ENCODE measurements around the gene PLEKHM3. TPM values are rescaled to one million over a fixed set of nuclear protein-coding genes. Genes with fewer than 3 reads are reported as not detected.

Gene PLEKHM3
- total and polyA plus RNA-seq, 2 donors (not counting 3 experiments of a cell fraction or from before 2014, with no cell fraction given): 3.1 to 9.1 TPM

DNA sequence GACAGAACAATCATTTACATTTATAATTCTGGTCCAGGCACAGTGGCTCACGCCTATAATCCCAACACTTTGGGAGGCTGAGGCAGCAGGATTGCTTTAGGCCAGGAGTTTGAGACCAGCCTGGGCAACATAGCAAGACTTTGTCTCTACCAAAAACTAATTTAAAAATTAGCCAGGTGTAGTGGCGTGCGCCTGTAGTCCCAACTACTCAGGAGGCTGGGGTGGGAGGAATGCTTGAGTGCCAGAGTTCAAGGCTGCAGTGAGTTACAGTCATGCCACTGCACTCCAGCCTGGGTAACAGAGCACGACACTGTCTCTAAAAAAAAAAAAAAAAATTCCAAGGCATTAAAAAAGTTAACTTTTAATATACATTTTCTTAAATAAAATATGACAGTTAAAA is 88.1 kb downstream of the PLEKHM3 start:
- no peaks in the 10 kb centered on the region for H3K79me2 ChIP-seq (ENCODE audit: control insufficient read depth, insufficient read depth, low read length)
- FAIRE-seq: no peak
- CTCF ChIA-PET: no interaction called here
- H3K27ac ChIP-seq (ENCODE audit: insufficient read depth, low read depth, low read length): no peak overlapping the region
- H3K9me1 ChIP-seq (replicated peaks; ENCODE audit: control insufficient read depth, extremely low read depth, insufficient read depth, low read length): no peaks in the 10 kb centered on the region
- POLR2A ChIA-PET: no interaction called here
- H3K4me3 ChIP-seq (replicated peaks in 1 of 3; ENCODE audit: insufficient read depth in 1 of 3, low read depth in 1 of 3, low read length in 3 of 3): no peak overlapping the region
- no peaks in the 10 kb centered on the region for H3K27me3 ChIP-seq (ENCODE audit: control insufficient read depth in 2 of 2, insufficient read depth in 2 of 2, low read length in 2 of 2)
- no peak for DNase-seq (ENCODE audit: low read depth, low spot score)
- H3K9ac ChIP-seq (replicated peaks; ENCODE audit: extremely low read depth, insufficient read depth, low read length): no peak overlapping the region
- no peaks in the 10 kb centered on the region for H4K20me1 ChIP-seq (replicated peaks; ENCODE audit: control insufficient read depth, extremely low read depth, insufficient read depth, low read length)
- dilution Hi-C loops (cut with MboI; ENCODE audit: extremely low pct_ligation_motif_present, low sequenced_read_pairs) (no loop called here), intact Hi-C loops (cut with micrococcal nuclease) (no loop called here)
- no peak for TF ChIP-seq FOS (IDR thresholded peaks at IDR 0.05; ENCODE audit: borderline replicate concordance, insufficient read depth, low read length)
- TF ChIP-seq MYC (IDR thresholded peaks at IDR 0.05; ENCODE audit: low read depth, low read length): no peak
- no peak for TF ChIP-seq GATA2 (IDR thresholded peaks at IDR 0.05; ENCODE audit: insufficient read depth, insufficient read length, low read depth, low read length)
- TF ChIP-seq POLR2A (IDR thresholded peaks at IDR 0.05; ENCODE audit: low read depth, low read length): no peak
- TF ChIP-seq JUN (IDR thresholded peaks at IDR 0.05; ENCODE audit: borderline replicate concordance, insufficient read depth, insufficient read length, low read depth): no peak
- no peak for TF ChIP-seq POLR2AphosphoS5 (IDR thresholded peaks at IDR 0.05; ENCODE audit: insufficient read depth, low read depth, low read length)
- TF ChIP-seq, protein P1, sequence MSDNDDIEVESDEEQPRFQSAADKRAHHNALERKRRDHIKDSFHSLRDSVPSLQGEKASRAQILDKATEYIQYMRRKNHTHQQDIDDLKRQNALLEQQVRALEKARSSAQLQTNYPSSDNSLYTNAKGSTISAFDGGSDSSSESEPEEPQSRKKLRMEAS (IDR thresholded peaks at IDR 0.05; ENCODE audit: insufficient read depth, insufficient read length): no peak
- H2AFZ ChIP-seq (ENCODE audit: low read depth, low read length): no peak overlapping the region
- H3K36me3 ChIP-seq (ENCODE audit: control insufficient read depth in 2 of 2, extremely low read depth in 1 of 2, insufficient read depth in 2 of 2, low read length in 2 of 2): no peaks in the 10 kb centered on the region
- no TSS peak for BruUV-seq (replicated peaks)
- no peak overlapping the region for H3K4me2 ChIP-seq (ENCODE audit: insufficient read depth, low read length)
- no peaks in the 10 kb centered on the region for H3K4me1 ChIP-seq (ENCODE audit: control insufficient read depth, extremely low read depth, insufficient read depth, low read length)
- no peaks in the 10 kb centered on the region for H3K9me3 ChIP-seq (replicated peaks; ENCODE audit: control insufficient read depth, insufficient read depth, low read length)

DNA sequence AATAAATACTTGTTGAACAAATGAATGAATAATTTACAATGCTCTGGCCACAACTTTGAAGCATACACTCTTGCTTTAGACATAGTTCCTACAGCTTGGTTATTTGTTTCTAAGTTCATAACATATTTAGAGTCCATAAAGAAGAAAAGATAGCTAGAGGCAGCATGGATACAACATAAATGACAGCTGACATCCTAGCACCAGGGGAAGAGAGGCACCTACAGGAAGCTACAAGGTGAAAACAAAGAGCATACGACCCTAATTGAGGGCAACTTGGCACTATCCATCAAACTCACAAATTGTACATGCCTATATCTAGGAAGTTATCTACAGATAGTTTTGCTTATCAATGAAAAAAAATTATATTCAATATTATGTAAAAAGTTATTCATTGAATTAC is 88.9 kb downstream of the PLEKHM3 start:
- ChIA-PET CTCF (interaction anchor here (0.6 to 1.1 kb wide), 5 partner anchors 16 to 187 kb away, joined by 3 to 7 read pairs (median 3); no protein-coding TSS in a partner anchor), POLR2A (no interaction called here)
- Histone ChIP-seq H3K9me1 (replicated peaks; ENCODE audit: control insufficient read depth, extremely low read depth, insufficient read depth, low read length) (no peaks in the 10 kb centered on the region), H2AFZ (ENCODE audit: low read depth, low read length) (no peak overlapping the region), H3K27ac (ENCODE audit: insufficient read depth, low read depth, low read length) (no peak overlapping the region), H3K9me3 (replicated peaks; ENCODE audit: control insufficient read depth, insufficient read depth, low read length) (no peaks in the 10 kb centered on the region), H3K4me1 (ENCODE audit: control insufficient read depth, extremely low read depth, insufficient read depth, low read length) (no peaks in the 10 kb centered on the region), H3K4me3 (replicated peaks in 1 of 3; ENCODE audit: insufficient read depth in 1 of 3, low read depth in 1 of 3, low read length in 3 of 3) (no peak overlapping the region), H3K27me3 (ENCODE audit: control insufficient read depth in 2 of 2, insufficient read depth in 2 of 2, low read length in 2 of 2) (no peaks in the 10 kb centered on the region), H3K9ac (replicated peaks; ENCODE audit: extremely low read depth, insufficient read depth, low read length) (no peak overlapping the region), H3K36me3 (ENCODE audit: control insufficient read depth in 2 of 2, extremely low read depth in 1 of 2, insufficient read depth in 2 of 2, low read length in 2 of 2) (no peaks in the 10 kb centered on the region), H3K4me2 (ENCODE audit: insufficient read depth, low read length) (no peak overlapping the region), H4K20me1 (replicated peaks; ENCODE audit: control insufficient read depth, extremely low read depth, insufficient read depth, low read length) (no peaks in the 10 kb centered on the region), H3K79me2 (ENCODE audit: control insufficient read depth, insufficient read depth, low read length) (no peaks in the 10 kb centered on the region)
- FAIRE-seq (no peak), DNase-seq (ENCODE audit: low read depth, low spot score) (no peak)
- no TSS peak for BruUV-seq (replicated peaks)
- intact Hi-C loops (cut with micrococcal nuclease) (no loop called here), dilution Hi-C loops (cut with MboI; ENCODE audit: extremely low pct_ligation_motif_present, low sequenced_read_pairs) (no loop called here)
- TF ChIP-seq GATA2 (IDR thresholded peaks at IDR 0.05; ENCODE audit: insufficient read depth, insufficient read length, low read depth, low read length) (no peak), POLR2A (IDR thresholded peaks at IDR 0.05; ENCODE audit: low read depth, low read length) (no peak), JUN (IDR thresholded peaks at IDR 0.05; ENCODE audit: borderline replicate concordance, insufficient read depth, insufficient read length, low read depth) (no peak), EZH2 (IDR thresholded peaks at IDR 0.05; ENCODE audit: borderline replicate concordance, low read depth, low read length, severe bottlenecking) (no peak), FOS (IDR thresholded peaks at IDR 0.05; ENCODE audit: borderline replicate concordance, insufficient read depth, low read length) (no peak), POLR2AphosphoS5 (IDR thresholded peaks at IDR 0.05; ENCODE audit: insufficient read depth, low read depth, low read length) (no peak), MYC (IDR thresholded peaks at IDR 0.05; ENCODE audit: low read depth, low read length) (no peak)
- TF ChIP-seq, protein P2, sequence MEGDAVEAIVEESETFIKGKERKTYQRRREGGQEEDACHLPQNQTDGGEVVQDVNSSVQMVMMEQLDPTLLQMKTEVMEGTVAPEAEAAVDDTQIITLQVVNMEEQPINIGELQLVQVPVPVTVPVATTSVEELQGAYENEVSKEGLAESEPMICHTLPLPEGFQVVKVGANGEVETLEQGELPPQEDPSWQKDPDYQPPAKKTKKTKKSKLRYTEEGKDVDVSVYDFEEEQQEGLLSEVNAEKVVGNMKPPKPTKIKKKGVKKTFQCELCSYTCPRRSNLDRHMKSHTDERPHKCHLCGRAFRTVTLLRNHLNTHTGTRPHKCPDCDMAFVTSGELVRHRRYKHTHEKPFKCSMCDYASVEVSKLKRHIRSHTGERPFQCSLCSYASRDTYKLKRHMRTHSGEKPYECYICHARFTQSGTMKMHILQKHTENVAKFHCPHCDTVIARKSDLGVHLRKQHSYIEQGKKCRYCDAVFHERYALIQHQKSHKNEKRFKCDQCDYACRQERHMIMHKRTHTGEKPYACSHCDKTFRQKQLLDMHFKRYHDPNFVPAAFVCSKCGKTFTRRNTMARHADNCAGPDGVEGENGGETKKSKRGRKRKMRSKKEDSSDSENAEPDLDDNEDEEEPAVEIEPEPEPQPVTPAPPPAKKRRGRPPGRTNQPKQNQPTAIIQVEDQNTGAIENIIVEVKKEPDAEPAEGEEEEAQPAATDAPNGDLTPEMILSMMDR (IDR thresholded peaks at IDR 0.05; ENCODE audit: extremely low read depth in 1 of 2, insufficient read depth in 1 of 2, low read depth in 1 of 2, low read length in 2 of 2): no peak
- TF ChIP-seq, protein P1 (IDR thresholded peaks at IDR 0.05; ENCODE audit: insufficient read depth, insufficient read length): no peak
